Midbrain (tissue), 1 donor: ENCODE data around the gene RAPH1.
"Not testable (repeated sequence)": the region's sequence is repeated elsewhere in the genome, so short reads cannot be mapped to it uniquely, and the experiment has no call there.

ENCODE experiments used
- DNase-seq: peaks from one replicate; lab custom pipeline; 2025; lab: John Stamatoyannopoulos, UW

Gene RAPH1

GRCh38 chr2:203431391-203432185 lies 103.5 kb downstream of the RAPH1 start:
- DNase-seq: no peak

- DNase-seq: not testable (repeated sequence)
Observed at GRCh38 chr2:203429643-203430042, 105.5 kb downstream of the RAPH1 start.

- DNase-seq: no peak
Observed at GRCh38 chr2:203427061-203427460, 108.0 kb downstream of the RAPH1 start.

- no peak for DNase-seq
Observed at GRCh38 chr2:203418271-203418670, 116.8 kb downstream of the RAPH1 start.

- DNase-seq: no peak
Observed at GRCh38 chr2:203413796-203414195, 121.3 kb downstream of the RAPH1 start.

- DNase-seq: no peak
Observed at GRCh38 chr2:203412546-203413331, 122.4 kb downstream of the RAPH1 start.

- DNase-seq: no peak
Observed at GRCh38 chr2:203407496-203407895, 127.6 kb downstream of the RAPH1 start.

GRCh38 chr2:203404996-203405395 lies 130.1 kb downstream of the RAPH1 start:
- no peak for DNase-seq

- no peak for DNase-seq
Observed at GRCh38 chr2:203400805-203401585, 134.1 kb downstream of the RAPH1 start.

- DNase-seq: no peak
Observed at GRCh38 chr2:203399031-203399430, 136.1 kb downstream of the RAPH1 start.

GRCh38 chr2:203396667-203397066 lies 138.4 kb downstream of the RAPH1 start:
- no peak for DNase-seq

GRCh38 chr2:203395858-203396257 lies 139.2 kb downstream of the RAPH1 start:
- DNase-seq: no peak

- DNase-seq: no peak
Observed at GRCh38 chr2:203394519-203395227, 140.4 kb downstream of the RAPH1 start.

GRCh38 chr2:203388153-203388552 lies 146.9 kb downstream of the RAPH1 start:
- not testable (repeated sequence) for DNase-seq

- no peak for DNase-seq
Observed at GRCh38 chr2:203383038-203383437, 152.1 kb downstream of the RAPH1 start.

GRCh38 chr2:203379156-203379555 lies 155.9 kb downstream of the RAPH1 start:
- DNase-seq: no peak

- DNase-seq: no peak
Observed at GRCh38 chr2:203376173-203376572, 158.9 kb downstream of the RAPH1 start.

GRCh38 chr2:203372706-203373105 lies 162.4 kb downstream of the RAPH1 start:
- DNase-seq: not testable (repeated sequence)

- no peak for DNase-seq
Observed at GRCh38 chr2:203366639-203367466, 168.2 kb downstream of the RAPH1 start.

- peak; percentile 14 for DNase-seq
Observed at GRCh38 chr2:203361922-203362321, 173.2 kb downstream of the RAPH1 start.

- DNase-seq: no peak
Observed at GRCh38 chr2:203361495-203361894, 173.6 kb downstream of the RAPH1 start.
